Hepatocyte (in vitro differentiated cells): ENCODE results near the gene MACROD2. TPM values are rescaled to one million over a fixed set of nuclear protein-coding genes. Genes with fewer than 3 reads are reported as not detected.

Experiments
- DNase-seq: peaks from one replicate; pipeline ENCODE4 v3.0.0-alpha.2; 2016; ENCODE audit warnings: low spot score
- H2AFZ ChIP-seq: fragments of 200-600 bp; sonication (generic); 2 replicates; pipeline ENCODE4 v1.6.0; 2016; ENCODE audit warnings: antibody characterized with exemption, mild to moderate bottlenecking
- H3K27ac ChIP-seq: fragments of 200-600 bp; sonication (generic); 2 replicates; pipeline ENCODE4 v1.5.1; 2016; ENCODE audit warnings: mild to moderate bottlenecking
- H3K27me3 ChIP-seq: fragments of 200-600 bp; sonication (generic); 2 replicates; pipeline ENCODE4 v1.6.1; 2016
- H3K36me3 ChIP-seq: fragments of 200-600 bp; sonication (generic); replicated peaks from 2 replicates; pipeline ENCODE4 v1.5.1; 2016; ENCODE audit warnings: low read depth; ENCODE audit not compliant: insufficient read depth
- H3K4me1 ChIP-seq: fragments of 200-600 bp; sonication (generic); 2 replicates; pipeline ENCODE4 v1.5.1; 2016; ENCODE audit warnings: mild to moderate bottlenecking, moderate library complexity; ENCODE audit not compliant: insufficient read depth
- H3K4me2 ChIP-seq: fragments of 200-600 bp; sonication (generic); 2 replicates; pipeline ENCODE4 v1.6.0; 2016
- H3K4me3 ChIP-seq: fragments of 200-600 bp; sonication (generic); 2 replicates; pipeline ENCODE4 v1.5.1; 2016; ENCODE audit warnings: mild to moderate bottlenecking
- H3K79me2 ChIP-seq: fragments of 200-600 bp; sonication (generic); 2 replicates; pipeline ENCODE4 v1.6.0; 2017; ENCODE audit warnings: mild to moderate bottlenecking
- H3K9me2 ChIP-seq: fragments of 200-600 bp; sonication (generic); replicated peaks from 2 replicates; pipeline ENCODE4 v1.6.0; 2017; ENCODE audit warnings: mild to moderate bottlenecking; ENCODE audit not compliant: insufficient read depth
- H3K9me3 ChIP-seq: fragments of 200-600 bp; sonication (generic); 2 replicates; pipeline ENCODE4 v1.5.1; 2016; ENCODE audit warnings: low read depth, mild to moderate bottlenecking
- H4K20me1 ChIP-seq: fragments of 200-600 bp; sonication (generic); 2 replicates; pipeline ENCODE4 v1.6.0; 2016; ENCODE audit warnings: mild to moderate bottlenecking; ENCODE audit not compliant: insufficient read depth, poor library complexity, severe bottlenecking
- EZH2 ChIP-seq: fragments of 200-600 bp; sonication (generic); IDR thresholded peaks from 2 replicates; pipeline ENCODE4 v1.6.1; 2016; ENCODE audit warnings: antibody characterized with exemption, mild to moderate bottlenecking, borderline replicate concordance
- EZH2phosphoT487 ChIP-seq: fragments of 200-600 bp; sonication (generic); IDR thresholded peaks from one replicate; pipeline ENCODE4 v1.6.1; 2018; ENCODE audit warnings: antibody characterized with exemption, mild to moderate bottlenecking, low read depth, moderate library complexity; ENCODE audit not compliant: unreplicated experiment, severe bottlenecking
- WGBS: methylation state at CpG from one replicate; pipeline ENCODE4 v1.1.6; 2016; ENCODE audit warnings: low lambda C conversion rate; ENCODE audit errors: missing lambda C conversion rate; 5-methylcytosine and 5-hydroxymethylcytosine counted together
- polyA plus RNA-seq: library from polyadenylated mRNA; unstranded; fragments of >200 nt; fragmentation: Nextera tagmentation; extraction: Ambion mirVana; gene quantifications from 2 replicates; pipeline ENCODE4 v1.2.1, GENCODE V29; 2016
- total RNA-seq: library from RNA; depleted of rRNA; stranded (reverse); fragments of >200 nt; gene quantifications from 2 replicates; pipeline ENCODE4 v1.2.3, GENCODE V29; 2014
- TF ChIP-seq, protein P1 (sequence below): fragments of 200-600 bp; sonication (generic); IDR thresholded peaks from 2 replicates; pipeline ENCODE4 v1.5.1; 2016; ENCODE audit warnings: antibody characterized with exemption, mild to moderate bottlenecking; ENCODE audit not compliant: poor library complexity

The MACROD2 gene
- total and polyA plus RNA-seq, 2 experiments from 2014 or later, result 2.4 to 3.1 TPM

DNA sequence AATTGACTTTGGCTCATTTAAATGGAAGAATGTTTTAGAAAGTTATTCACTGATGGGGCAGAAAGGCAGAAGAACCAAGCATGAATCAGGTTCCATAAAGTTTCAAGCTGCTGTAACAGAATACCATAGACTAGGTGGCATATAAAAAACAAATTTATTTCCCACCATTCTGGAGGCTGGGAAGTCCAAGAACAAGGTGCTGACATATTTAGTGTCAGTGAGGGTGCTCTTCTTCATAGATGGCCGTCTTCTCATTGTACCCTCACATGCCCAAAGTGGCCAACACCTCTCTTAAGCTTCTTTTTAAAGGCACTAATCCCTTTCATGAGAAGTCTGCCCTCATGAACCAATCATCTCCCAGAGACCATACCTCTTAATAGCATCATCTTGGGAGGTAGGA is 902.3 kb downstream of the MACROD2 start:
- Histone ChIP-seq H3K36me3 (no peaks in the 10 kb centered on the region), H3K79me2 (no peaks in the 10 kb centered on the region), H3K27me3 (no peaks in the 10 kb centered on the region), H3K9me2 (no peaks in the 10 kb centered on the region), H3K9me3 (no peaks in the 10 kb centered on the region), H3K27ac (no peak overlapping the region), H3K4me3 (no peak overlapping the region), H3K4me2 (no peak overlapping the region), H2AFZ (no peak overlapping the region), H4K20me1 (no peaks in the 10 kb centered on the region), H3K4me1 (no peaks in the 10 kb centered on the region)
- no peak for TF ChIP-seq EZH2
- TF ChIP-seq EZH2phosphoT487, result no peak
- no peak for DNase-seq
- 93% methylated on average over 1 of the region's 1 CpG for WGBS

DNA sequence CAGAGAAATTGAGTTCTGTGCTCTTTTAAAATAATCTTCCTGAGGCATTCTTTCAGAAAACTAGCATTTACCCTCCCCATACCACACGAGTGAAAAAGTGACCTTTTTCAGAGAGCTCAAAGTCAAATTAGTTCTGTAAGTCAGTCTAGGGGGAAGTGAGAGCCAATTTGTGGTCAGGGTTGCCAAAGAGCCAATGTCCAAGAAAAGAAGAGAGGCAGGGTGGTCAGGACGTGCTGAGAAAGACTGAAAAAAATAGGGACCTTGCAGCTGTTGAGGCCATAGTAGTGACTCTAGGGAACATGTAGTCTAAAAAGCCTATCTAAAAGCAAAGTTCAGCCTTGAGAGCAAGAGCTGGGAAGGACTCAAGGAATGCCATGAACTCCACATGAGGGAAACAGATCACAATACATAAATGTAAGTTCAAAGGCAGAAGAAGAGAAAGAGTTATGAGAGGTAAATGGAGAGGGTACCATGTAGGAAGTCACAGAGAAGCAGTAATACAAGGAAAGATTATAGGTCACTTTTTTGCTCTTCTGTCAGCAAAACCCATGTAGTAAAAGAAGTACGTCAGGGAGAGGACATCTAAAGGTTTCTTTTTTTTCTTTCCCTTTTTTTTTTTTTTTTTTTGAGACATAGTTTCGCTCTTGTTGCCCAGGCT is 907.2 kb downstream of the MACROD2 start:
- Histone ChIP-seq H3K36me3 (no peaks in the 10 kb centered on the region), H3K9me3 (no peaks in the 10 kb centered on the region), H3K27ac (no peak overlapping the region), H3K4me2 (no peak overlapping the region), H3K4me1 (no peaks in the 10 kb centered on the region), H3K79me2 (no peaks in the 10 kb centered on the region), H4K20me1 (no peaks in the 10 kb centered on the region), H3K4me3 (no peak overlapping the region), H2AFZ (no peak overlapping the region), H3K9me2 (no peaks in the 10 kb centered on the region), H3K27me3 (no peaks in the 10 kb centered on the region)
- WGBS, result 90% methylated on average over 4 of the region's 4 CpGs
- DNase-seq, result no peak
- TF ChIP-seq, protein P1, sequence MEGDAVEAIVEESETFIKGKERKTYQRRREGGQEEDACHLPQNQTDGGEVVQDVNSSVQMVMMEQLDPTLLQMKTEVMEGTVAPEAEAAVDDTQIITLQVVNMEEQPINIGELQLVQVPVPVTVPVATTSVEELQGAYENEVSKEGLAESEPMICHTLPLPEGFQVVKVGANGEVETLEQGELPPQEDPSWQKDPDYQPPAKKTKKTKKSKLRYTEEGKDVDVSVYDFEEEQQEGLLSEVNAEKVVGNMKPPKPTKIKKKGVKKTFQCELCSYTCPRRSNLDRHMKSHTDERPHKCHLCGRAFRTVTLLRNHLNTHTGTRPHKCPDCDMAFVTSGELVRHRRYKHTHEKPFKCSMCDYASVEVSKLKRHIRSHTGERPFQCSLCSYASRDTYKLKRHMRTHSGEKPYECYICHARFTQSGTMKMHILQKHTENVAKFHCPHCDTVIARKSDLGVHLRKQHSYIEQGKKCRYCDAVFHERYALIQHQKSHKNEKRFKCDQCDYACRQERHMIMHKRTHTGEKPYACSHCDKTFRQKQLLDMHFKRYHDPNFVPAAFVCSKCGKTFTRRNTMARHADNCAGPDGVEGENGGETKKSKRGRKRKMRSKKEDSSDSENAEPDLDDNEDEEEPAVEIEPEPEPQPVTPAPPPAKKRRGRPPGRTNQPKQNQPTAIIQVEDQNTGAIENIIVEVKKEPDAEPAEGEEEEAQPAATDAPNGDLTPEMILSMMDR, result no peak
- no peak for TF ChIP-seq EZH2phosphoT487
- TF ChIP-seq EZH2, result no peak

DNA sequence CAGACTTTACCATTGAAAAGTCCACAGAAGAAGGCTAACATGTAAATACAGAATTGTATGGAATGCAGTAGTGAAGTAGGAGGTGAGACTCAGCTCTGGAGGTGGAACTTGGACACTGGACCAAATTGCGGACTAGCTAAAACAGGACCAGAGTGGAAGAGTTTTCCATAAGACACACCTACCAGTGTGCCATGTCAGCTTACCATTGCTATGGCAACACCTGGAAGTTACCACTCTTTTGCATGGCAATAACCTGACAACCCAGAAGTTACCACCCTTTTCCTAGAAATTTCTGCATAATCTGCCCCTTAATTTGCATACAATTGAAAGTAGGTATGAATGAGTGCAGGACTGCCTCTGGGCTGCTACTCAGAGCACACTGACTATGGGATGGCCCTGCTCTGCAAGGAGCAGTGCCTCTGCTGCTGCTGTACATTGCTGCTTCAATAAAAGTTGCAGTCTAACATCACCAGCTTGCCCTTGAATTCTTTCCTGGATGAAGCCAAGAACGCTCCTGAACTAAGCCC is 911.7 kb downstream of the MACROD2 start:
- no peak for DNase-seq
- Histone ChIP-seq H3K27me3 (no peaks in the 10 kb centered on the region), H3K36me3 (no peaks in the 10 kb centered on the region), H3K9me3 (no peaks in the 10 kb centered on the region), H3K79me2 (no peaks in the 10 kb centered on the region), H3K9me2 (no peaks in the 10 kb centered on the region), H4K20me1 (no peaks in the 10 kb centered on the region), H3K4me2 (no peak overlapping the region), H2AFZ (no peak overlapping the region), H3K27ac (no peak overlapping the region), H3K4me1 (no peaks in the 10 kb centered on the region), H3K4me3 (no peak overlapping the region)
- no peak for TF ChIP-seq EZH2
- TF ChIP-seq EZH2phosphoT487, result no peak
- TF ChIP-seq, protein P1, result no peak
- 87% methylated on average over 2 of the region's 2 CpGs for WGBS

DNA sequence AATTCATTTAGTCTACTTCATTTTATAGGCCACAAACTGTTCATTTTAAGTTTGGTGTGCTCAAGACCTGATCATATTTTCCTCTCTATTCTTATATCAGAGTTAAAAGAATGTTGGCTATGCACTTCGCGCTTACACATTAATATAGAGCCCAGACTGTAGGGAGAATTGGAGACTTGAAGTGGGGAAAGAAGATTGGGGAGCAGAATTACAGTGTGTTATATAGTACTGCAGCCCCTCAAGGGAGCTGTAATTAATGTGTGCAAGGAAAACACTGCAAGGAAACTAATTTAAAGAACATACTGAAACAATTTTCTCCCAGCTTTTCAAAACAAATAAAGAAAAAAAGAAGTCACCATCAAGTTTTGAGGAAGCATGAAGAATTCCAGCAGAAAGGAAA is 914.8 kb downstream of the MACROD2 start:
- H3K4me2 ChIP-seq, result no peak overlapping the region
- DNase-seq, result no peak
- H3K4me3 ChIP-seq, result no peak overlapping the region
- H3K27ac ChIP-seq, result no peak overlapping the region
- no peak overlapping the region for H2AFZ ChIP-seq
- 69% methylated on average over 2 of the region's 2 CpGs for WGBS
- H3K4me1 ChIP-seq, result peaks cover 14% of the 10 kb centered on the region
- no peaks in the 10 kb centered on the region for H3K9me3 ChIP-seq
- no peaks in the 10 kb centered on the region for H3K9me2 ChIP-seq
- TF ChIP-seq, protein P1, result no peak
- TF ChIP-seq EZH2phosphoT487 (no peak), EZH2 (no peak)
- H3K79me2 ChIP-seq, result no peaks in the 10 kb centered on the region
- no peaks in the 10 kb centered on the region for H4K20me1 ChIP-seq
- H3K36me3 ChIP-seq, result no peaks in the 10 kb centered on the region
- H3K27me3 ChIP-seq, result no peaks in the 10 kb centered on the region
